Uterus (tissue), 4 donors: ENCODE measurements around the gene ACOXL. TPM values are rescaled to one million over a fixed set of nuclear protein-coding genes. Genes with fewer than 3 reads are reported as not detected.

ENCODE experiments used
- DNase-seq, 2 donors: peaks; one replicate each; pipeline ENCODE4 v3.0.0-alpha.2; 2019 to 2020
- H3K27ac ChIP-seq, 2 donors: fragments of 200-600 bp; sonication (generic); 1 replicate in 1 of 2; 2 replicates in 1 of 2; pipeline ENCODE4 v1.5.1; 2016 to 2018
- H3K27me3 ChIP-seq, 2 donors: fragments of 200-600 bp; sonication (generic); one replicate each; pipeline ENCODE4 v1.5.1; 2018 to 2019; ENCODE audit warnings: control low read depth in 1 of 2
- H3K36me3 ChIP-seq, 2 donors: fragments of 200-600 bp; sonication (generic); one replicate each; pipeline ENCODE4 v1.5.1; 2019; ENCODE audit warnings: control low read depth in 1 of 2
- H3K4me1 ChIP-seq, 2 donors: fragments of 200-600 bp; sonication (generic); one replicate each; pipeline ENCODE4 v1.5.1; 2018 to 2019; ENCODE audit warnings: control low read depth in 1 of 2
- H3K4me3 ChIP-seq, 2 donors: fragments of 200-600 bp; sonication (generic); 1 replicate in 1 of 2; 2 replicates in 1 of 2; pipeline ENCODE4 v1.5.1; 2018 to 2019; ENCODE audit warnings: mild to moderate bottlenecking in 1 of 2
- H3K9me3 ChIP-seq, 2 donors: fragments of 200-600 bp; sonication (generic); one replicate each; pipeline ENCODE4 v1.5.1; 2019; ENCODE audit warnings: control low read depth in 1 of 2
- POLR2A ChIP-seq, 2 donors: fragments of 450-650 bp; IDR thresholded peaks; one replicate each; pipeline ENCODE4 v1.6.1; 2016; ENCODE audit warnings: antibody characterized with exemption in 2 of 2, mild to moderate bottlenecking in 1 of 2, moderate library complexity in 1 of 2
- intact Hi-C: fragments of 100-400 bp; cut with DNase I; formaldehyde crosslinking; loops from one replicate; pipeline ENCODE4 v1.15.1; 2023; ENCODE audit warnings: low total_unique reads
- total RNA-seq, 4 donors: library from RNA; depleted of rRNA in 3 of 4; stranded (reverse); fragments of >200 nt in 3 of 4; gene quantifications; one replicate each; pipeline versions ENCODE4 v1.1.0 to v1.2.4, GENCODE V29; 2014 to 2023
- TF ChIP-seq, protein P1 (sequence below), 4 experiments: fragments of 200-600 bp in 2 of 4; fragments of 450-650 bp in 2 of 4; sonication (generic) in 2 of 4; IDR thresholded peaks; one replicate each; pipeline ENCODE4 v1.5.1; 2016 to 2019; ENCODE audit warnings: antibody characterized with exemption in 4 of 4, mild to moderate bottlenecking in 2 of 4, moderate library complexity in 1 of 4
- donor health status: DM: yes; HTN: yes; CAD: no.

The ACOXL gene
- total RNA-seq, 4 donors from 2014 or later: 0.18 to 0.41 TPM; not detected in 2

DNA sequence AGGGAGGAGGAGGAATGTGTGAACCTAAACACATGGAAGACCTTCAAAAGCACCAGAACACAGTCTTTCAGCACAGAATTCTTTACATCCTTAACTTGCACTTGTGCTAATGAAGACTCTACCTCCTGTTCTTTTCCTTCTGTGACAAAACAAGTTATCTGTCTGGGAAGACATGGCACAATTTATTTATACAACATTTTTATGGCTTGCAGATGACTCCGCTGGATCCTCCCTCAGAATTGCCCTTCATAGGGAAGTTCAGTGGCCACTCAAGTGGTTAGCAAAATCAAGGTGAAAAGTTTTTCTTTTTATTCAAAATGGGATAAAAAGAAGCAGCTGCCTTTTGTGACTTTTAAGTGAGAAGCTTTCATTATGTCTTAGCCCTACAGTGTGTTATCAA, 409.7 kb downstream of the ACOXL start:
- Histone ChIP-seq H3K27me3 (no peaks in the 10 kb centered on the region), H3K9me3 (no peaks in the 10 kb centered on the region), H3K36me3 (no peaks in the 10 kb centered on the region), H3K4me1 (no peaks in the 10 kb centered on the region), H3K4me3 (no peak overlapping the region), H3K27ac (no peak overlapping the region)
- no peak for DNase-seq
- intact Hi-C loops: no loop called here
- TF ChIP-seq, protein P1, sequence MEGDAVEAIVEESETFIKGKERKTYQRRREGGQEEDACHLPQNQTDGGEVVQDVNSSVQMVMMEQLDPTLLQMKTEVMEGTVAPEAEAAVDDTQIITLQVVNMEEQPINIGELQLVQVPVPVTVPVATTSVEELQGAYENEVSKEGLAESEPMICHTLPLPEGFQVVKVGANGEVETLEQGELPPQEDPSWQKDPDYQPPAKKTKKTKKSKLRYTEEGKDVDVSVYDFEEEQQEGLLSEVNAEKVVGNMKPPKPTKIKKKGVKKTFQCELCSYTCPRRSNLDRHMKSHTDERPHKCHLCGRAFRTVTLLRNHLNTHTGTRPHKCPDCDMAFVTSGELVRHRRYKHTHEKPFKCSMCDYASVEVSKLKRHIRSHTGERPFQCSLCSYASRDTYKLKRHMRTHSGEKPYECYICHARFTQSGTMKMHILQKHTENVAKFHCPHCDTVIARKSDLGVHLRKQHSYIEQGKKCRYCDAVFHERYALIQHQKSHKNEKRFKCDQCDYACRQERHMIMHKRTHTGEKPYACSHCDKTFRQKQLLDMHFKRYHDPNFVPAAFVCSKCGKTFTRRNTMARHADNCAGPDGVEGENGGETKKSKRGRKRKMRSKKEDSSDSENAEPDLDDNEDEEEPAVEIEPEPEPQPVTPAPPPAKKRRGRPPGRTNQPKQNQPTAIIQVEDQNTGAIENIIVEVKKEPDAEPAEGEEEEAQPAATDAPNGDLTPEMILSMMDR (IDR thresholded peaks at IDR 0.05): no peak
- TF ChIP-seq POLR2A (IDR thresholded peaks at IDR 0.05): no peak

DNA sequence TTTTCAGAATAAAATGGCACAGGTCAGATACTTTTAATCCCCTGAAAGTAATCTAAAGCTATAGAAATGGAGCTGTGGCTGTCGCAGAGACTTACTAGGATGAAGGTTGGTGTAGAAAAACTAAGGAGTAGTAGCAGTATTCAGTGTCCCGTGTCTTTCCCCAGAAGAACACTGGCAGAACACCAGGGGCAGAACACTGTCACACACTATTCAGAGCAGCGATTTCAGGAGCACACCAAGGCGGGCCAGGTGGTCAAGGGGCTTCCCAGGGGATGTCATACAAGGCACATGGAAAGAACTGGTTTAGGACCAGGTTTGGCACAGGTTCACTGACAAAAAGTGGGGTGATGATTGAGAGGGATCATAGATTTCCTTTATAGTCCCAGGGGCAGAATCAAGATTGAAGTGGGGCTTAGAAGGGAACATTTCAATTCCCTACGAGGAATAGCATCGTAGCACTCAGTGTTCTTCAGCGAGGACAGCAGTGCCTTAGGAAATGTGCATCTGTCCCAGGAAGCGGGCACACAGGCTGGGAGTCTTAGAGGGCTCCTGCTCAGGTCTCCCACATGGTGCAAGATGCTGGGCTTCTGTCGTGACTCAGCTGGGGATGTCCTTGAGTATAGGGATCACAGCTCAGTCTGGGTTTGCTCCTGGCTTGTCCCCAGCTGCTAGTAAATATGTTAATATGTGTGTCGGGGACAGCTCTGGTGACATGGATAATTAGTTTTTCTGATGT, 410.9 kb downstream of the ACOXL start:
- TF ChIP-seq, protein P1 (IDR thresholded peaks at IDR 0.05): no peak
- no peak for TF ChIP-seq POLR2A (IDR thresholded peaks at IDR 0.05)

DNA sequence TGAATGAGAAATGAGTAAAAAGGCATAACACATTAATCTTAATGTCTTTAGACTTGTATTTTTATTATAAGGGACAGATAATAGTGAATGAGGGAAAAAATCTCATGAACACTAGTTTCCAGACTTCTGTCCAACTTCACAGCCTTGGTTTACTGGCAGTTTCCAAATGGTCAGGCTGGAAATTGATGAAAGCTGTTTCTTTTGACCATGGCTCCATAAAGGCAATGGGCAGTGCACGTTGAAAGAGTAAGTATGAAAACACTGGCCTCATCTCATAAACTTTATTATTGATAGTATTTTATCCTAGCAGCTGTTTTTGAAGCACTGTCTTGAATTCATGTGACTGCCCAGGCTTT, 411.4 kb downstream of the ACOXL start:
- no peak for TF ChIP-seq POLR2A (IDR thresholded peaks at IDR 0.05)
- TF ChIP-seq, protein P1 (IDR thresholded peaks at IDR 0.05): no peak
- Histone ChIP-seq H3K27me3 (no peaks in the 10 kb centered on the region), H3K36me3 (no peaks in the 10 kb centered on the region), H3K9me3 (no peaks in the 10 kb centered on the region), H3K4me1 (no peaks in the 10 kb centered on the region), H3K4me3 (no peak overlapping the region), H3K27ac (no peak overlapping the region)
- DNase-seq: no peak
- intact Hi-C loops: no loop called here

More for the DNA sequence above, 410.9 kb downstream of the ACOXL start:
- no peaks in the 10 kb centered on the region for H3K27me3 ChIP-seq
- H3K36me3 ChIP-seq: no peaks in the 10 kb centered on the region
- no peaks in the 10 kb centered on the region for H3K4me1 ChIP-seq
- no peak overlapping the region for H3K4me3 ChIP-seq
- H3K27ac ChIP-seq: no peak overlapping the region
- intact Hi-C loops: no loop called here
- H3K9me3 ChIP-seq: no peaks in the 10 kb centered on the region
- DNase-seq: no peak

DNA sequence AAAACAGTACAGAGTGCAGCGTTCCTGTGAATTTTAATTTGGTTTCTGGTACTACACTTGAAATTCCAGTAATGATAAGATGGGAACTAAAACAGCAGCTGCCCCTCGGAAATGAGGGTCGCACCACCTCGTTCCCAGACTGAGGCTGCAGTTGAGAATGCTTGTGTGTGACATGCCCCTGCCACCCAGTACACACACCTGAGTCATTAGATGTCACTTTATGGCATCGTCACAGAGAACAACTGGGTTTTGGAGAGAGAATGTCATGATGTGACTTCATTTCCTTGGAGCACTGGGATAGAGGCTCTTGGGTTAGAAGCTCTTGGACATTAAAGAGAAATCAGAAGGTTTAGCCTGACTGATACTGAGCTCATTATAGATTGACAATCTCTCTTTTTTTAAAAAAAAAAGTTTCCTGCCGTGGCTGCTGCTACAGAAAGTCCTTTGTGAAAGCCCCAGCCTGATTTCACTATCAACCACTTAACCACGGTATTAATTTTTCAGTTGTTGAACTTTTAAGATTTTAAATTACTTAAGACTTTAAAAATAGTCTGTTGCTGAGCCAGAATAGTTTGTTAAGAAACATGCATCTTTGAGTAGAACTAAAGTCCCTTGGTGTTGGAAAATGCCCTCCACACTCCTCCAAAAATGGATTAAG, 412.9 kb downstream of the ACOXL start:
- TF ChIP-seq, protein P1 (IDR thresholded peaks at IDR 0.05): no peak
- no peak for TF ChIP-seq POLR2A (IDR thresholded peaks at IDR 0.05)
- H3K4me1 ChIP-seq: no peaks in the 10 kb centered on the region
- intact Hi-C loops: no loop called here
- H3K4me3 ChIP-seq: no peak overlapping the region
- H3K36me3 ChIP-seq: no peaks in the 10 kb centered on the region
- no peak overlapping the region for H3K27ac ChIP-seq
- H3K9me3 ChIP-seq: no peaks in the 10 kb centered on the region
- no peak for DNase-seq
- H3K27me3 ChIP-seq: no peaks in the 10 kb centered on the region

DNA sequence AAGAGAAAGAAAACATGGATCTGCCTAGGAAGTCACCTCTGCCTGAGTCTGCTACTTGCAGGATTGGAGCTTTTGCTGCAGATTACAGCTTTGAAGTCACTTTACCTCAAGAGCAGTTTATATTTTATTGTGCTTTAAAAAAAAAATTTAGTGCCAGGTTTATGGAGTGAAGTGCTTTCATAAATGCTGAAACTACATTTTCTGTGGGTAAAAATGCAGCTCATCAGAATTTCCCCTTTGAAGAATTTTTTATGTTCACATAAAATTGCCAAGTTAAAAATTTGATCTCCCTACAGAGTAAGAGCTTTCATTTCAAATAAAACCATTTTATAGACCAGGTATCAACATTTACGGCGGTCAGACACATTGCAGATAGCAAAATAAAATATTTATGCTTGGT, 413.6 kb downstream of the ACOXL start:
- no peak overlapping the region for H3K27ac ChIP-seq
- no peak for TF ChIP-seq POLR2A (IDR thresholded peaks at IDR 0.05)
- TF ChIP-seq, protein P1 (IDR thresholded peaks at IDR 0.05): no peak
- H3K36me3 ChIP-seq: no peaks in the 10 kb centered on the region
- no peak for DNase-seq
- no peaks in the 10 kb centered on the region for H3K27me3 ChIP-seq
- no peak overlapping the region for H3K4me3 ChIP-seq
- no peaks in the 10 kb centered on the region for H3K4me1 ChIP-seq
- H3K9me3 ChIP-seq: no peaks in the 10 kb centered on the region
- intact Hi-C loops: no loop called here
